Body of pancreas (tissue), 4 donors: ENCODE measurements around the gene HSD3B7. TPM values are rescaled to one million over a fixed set of nuclear protein-coding genes. Genes with fewer than 3 reads are reported as not detected.

Experiments used
- ATAC-seq: fragments of 150-250 bp; one replicate; pipeline ENCODE4 v1.9.1; 2016
- DNase-seq, 4 donors: peaks; one replicate each; pipeline ENCODE4 v3.0.0-alpha.2; 2019
- H3K27ac ChIP-seq, 4 donors: fragments of 200-600 bp; sonication (generic); 1 replicate in 3 of 4; 2 replicates in 1 of 4; pipeline versions ENCODE4 v1.5.1 to v1.6.1; 2016 to 2019; ENCODE audit warnings: mild to moderate bottlenecking in 1 of 4, mixed read lengths in 1 of 4, moderate library complexity in 1 of 4
- H3K27me3 ChIP-seq, 2 donors: fragments of 200-600 bp; sonication (generic); one replicate each; pipeline ENCODE4 v1.6.0; 2016; ENCODE audit warnings: mild to moderate bottlenecking in 1 of 2
- H3K36me3 ChIP-seq, 2 donors: fragments of 200-600 bp; sonication (generic); replicated peaks in 1 of 2; 2 replicates each; pipeline ENCODE4 v1.5.1; 2016; ENCODE audit warnings: low read depth in 2 of 2; ENCODE audit not compliant: insufficient read depth in 1 of 2
- H3K4me1 ChIP-seq: fragments of 200-600 bp; sonication (generic); one replicate; pipeline ENCODE4 v1.6.0; 2016
- H3K4me3 ChIP-seq, 2 donors: fragments of 200-600 bp; sonication (generic); 1 replicate in 1 of 2; 2 replicates in 1 of 2; pipeline ENCODE4 v1.5.1; 2016 to 2019
- H3K9me3 ChIP-seq, 3 donors: fragments of 200-600 bp; sonication (generic); 1 replicate in 2 of 3; 2 replicates in 1 of 3; pipeline ENCODE4 v1.5.1; 2016
- CTCF ChIP-seq, 7 experiments: fragments of 450-650 bp in 4 of 7; fragments of 200-600 bp in 3 of 7; sonication (generic) in 3 of 7; IDR thresholded peaks; one replicate each; pipeline ENCODE4 v1.5.1; 2016 to 2019; ENCODE audit warnings: antibody characterized with exemption in 7 of 7
- POLR2A ChIP-seq, 3 donors: fragments of 450-650 bp; IDR thresholded peaks; one replicate each; pipeline ENCODE4 v1.6.1; 2016; ENCODE audit warnings: antibody characterized with exemption in 3 of 3, mild to moderate bottlenecking in 2 of 3
- WGBS, 2 donors: methylation state at CpG; one replicate each; pipeline ENCODE4 v1.1.5; 2017; 5-methylcytosine and 5-hydroxymethylcytosine counted together
- intact Hi-C: fragments of 100-400 bp; cut with DNase I; formaldehyde crosslinking; loops from one replicate; pipeline ENCODE4 v1.15.1; 2023
- total RNA-seq, 2 donors: library from RNA; depleted of rRNA; stranded (reverse); fragments of >200 nt; gene quantifications; one replicate each; pipeline ENCODE4 v1.1.0, GENCODE V29; 2016

HSD3B7 gene
- total RNA-seq, 2 donors from 2014 or later: 20.5 to 21.4 TPM

- TF ChIP-seq CTCF (IDR thresholded peaks at IDR 0.05): no peak
- no peak for TF ChIP-seq POLR2A (IDR thresholded peaks at IDR 0.05)
- no peaks in the 10 kb centered on the region for H3K9me3 ChIP-seq
- intact Hi-C loops: no loop called here
- no peak overlapping the region for H3K27ac ChIP-seq
- H3K27me3 ChIP-seq: no peaks in the 10 kb centered on the region
- no peak overlapping the region for H3K4me3 ChIP-seq
- 89 to 97% methylated on average over 4 of the region's 4 CpGs for WGBS, 2 donors
- ATAC-seq: no peak
- no peak for DNase-seq
- peaks cover 9 to 38% of the 10 kb centered on the region in 2 donors for H3K36me3 ChIP-seq
- H3K4me1 ChIP-seq: no peaks in the 10 kb centered on the region
Observed at GRCh38 chr16:30976486-30976885, 8.5 kb upstream of the HSD3B7 start.

- no peak overlapping the region for H3K4me3 ChIP-seq
- no peak for ATAC-seq
- intact Hi-C loops: no loop called here
- H3K9me3 ChIP-seq: no peaks in the 10 kb centered on the region
- no peak for DNase-seq
- WGBS, 2 donors: 81 to 83% methylated on average over 6 to 17 of the region's 17 CpGs
- H3K4me1 ChIP-seq: no peaks in the 10 kb centered on the region
- TF ChIP-seq CTCF (IDR thresholded peaks at IDR 0.05) (peak in 1 of 7 experiments; percentile 5), POLR2A (IDR thresholded peaks at IDR 0.05) (no peak)
- H3K27me3 ChIP-seq: no peaks in the 10 kb centered on the region
- H3K36me3 ChIP-seq: peaks cover 10 to 32% of the 10 kb centered on the region in 2 donors
- no peak overlapping the region for H3K27ac ChIP-seq
Observed at GRCh38 chr16:30977502-30977901, 7.5 kb upstream of the HSD3B7 start.

GRCh38 chr16:30979170-30980022, 5.6 kb upstream of the HSD3B7 start:
- no peak for ATAC-seq
- Histone ChIP-seq H3K4me1 (no peaks in the 10 kb centered on the region), H3K4me3 (no peak overlapping the region), H3K27ac (no peak overlapping the region), H3K27me3 (no peaks in the 10 kb centered on the region), H3K9me3 (no peaks in the 10 kb centered on the region), H3K36me3 (peaks cover 10 to 24% of the 10 kb centered on the region in 2 donors)
- 92% methylated on average over 16 to 58 of the region's 62 CpGs for WGBS, 2 donors
- intact Hi-C loops: loop anchor here (5.0 to 10.0 kb wide), 3 partner anchors 165 to 885 kb away; no protein-coding TSS in a partner anchor
- DNase-seq: no peak
- TF ChIP-seq CTCF (IDR thresholded peaks at IDR 0.05) (no peak), POLR2A (IDR thresholded peaks at IDR 0.05) (no peak)

GRCh38 chr16:30980023-30980371, 5.0 kb upstream of the HSD3B7 start:
- H3K4me1 ChIP-seq: no peaks in the 10 kb centered on the region
- H3K36me3 ChIP-seq: peaks cover 10 to 24% of the 10 kb centered on the region in 2 donors
- DNase-seq: no peak
- H3K27ac ChIP-seq: no peak overlapping the region
- ATAC-seq: no peak
- TF ChIP-seq POLR2A (IDR thresholded peaks at IDR 0.05) (no peak), CTCF (IDR thresholded peaks at IDR 0.05) (no peak)
- intact Hi-C loops: loop anchor here (5.0 to 10.0 kb wide), 3 partner anchors 165 to 885 kb away; no protein-coding TSS in a partner anchor
- 91% methylated on average over 12 to 13 of the region's 15 CpGs for whole genome bisulfite sequencing, 2 donors
- H3K9me3 ChIP-seq: no peaks in the 10 kb centered on the region
- H3K27me3 ChIP-seq: no peaks in the 10 kb centered on the region
- H3K4me3 ChIP-seq: no peak overlapping the region
